IMR-90 (cell line): ENCODE results near the gene SMIM12.

Experiments
- CEBPB ChIP-seq: IDR thresholded peaks from 2 replicates; pipeline ENCODE4 v1.6.1; 2012; ENCODE audit warnings: low read depth, low read length, improper control_type of control experiment
- CHD1 ChIP-seq: IDR thresholded peaks from 2 replicates; pipeline ENCODE4 v1.6.1; 2012; ENCODE audit warnings: low read depth, low read length, improper control_type of control experiment
- MAFK ChIP-seq: IDR thresholded peaks from 2 replicates; pipeline ENCODE4 v1.6.1; 2012; ENCODE audit warnings: low read depth, low read length, improper control_type of control experiment
- MAZ ChIP-seq: IDR thresholded peaks from 2 replicates; pipeline ENCODE4 v1.6.1; 2012; ENCODE audit warnings: low read depth, mild to moderate bottlenecking, low read length, improper control_type of control experiment, moderate library complexity, borderline replicate concordance
- MXI1 ChIP-seq: IDR thresholded peaks from 2 replicates; pipeline ENCODE4 v1.6.1; 2012; ENCODE audit warnings: low read depth, mild to moderate bottlenecking, low read length, moderate library complexity, borderline replicate concordance
- POLR2A ChIP-seq: IDR thresholded peaks from 2 replicates; pipeline ENCODE4 v1.6.1; 2012; ENCODE audit warnings: mild to moderate bottlenecking, low read depth, low read length
- RAD21 ChIP-seq: IDR thresholded peaks from 2 replicates; pipeline ENCODE4 v1.6.1; 2012; ENCODE audit warnings: low read length, improper control_type of control experiment
- RCOR1 ChIP-seq: IDR thresholded peaks from 2 replicates; pipeline ENCODE4 v1.6.1; 2012; ENCODE audit warnings: mild to moderate bottlenecking, low read length, improper control_type of control experiment; ENCODE audit not compliant: insufficient replicate concordance
- RFX5 ChIP-seq: IDR thresholded peaks from 2 replicates; pipeline ENCODE4 v1.8.0; 2012; ENCODE audit warnings: low read depth, mild to moderate bottlenecking, low read length, moderate library complexity
- SMC3 ChIP-seq: fragments of 150-350 bp; IDR thresholded peaks from 2 replicates; pipeline ENCODE4 v1.6.1; 2016; ENCODE audit warnings: low read depth, mild to moderate bottlenecking, antibody characterized with exemption, low read length, moderate library complexity
- TF ChIP-seq, protein P1 (sequence below): conservative IDR thresholded peaks from 2 replicates; pipeline ENCODE4 v1.5.1; 2012; ENCODE audit warnings: mild to moderate bottlenecking, low read depth, low read length, improper control_type of control experiment
- TF ChIP-seq, protein P2 (sequence below): fragments of 150-350 bp; IDR thresholded peaks from 2 replicates; pipeline ENCODE4 v1.6.1; 2017; ENCODE audit warnings: mild to moderate bottlenecking, antibody characterized with exemption, low read length, low read depth

DNA sequence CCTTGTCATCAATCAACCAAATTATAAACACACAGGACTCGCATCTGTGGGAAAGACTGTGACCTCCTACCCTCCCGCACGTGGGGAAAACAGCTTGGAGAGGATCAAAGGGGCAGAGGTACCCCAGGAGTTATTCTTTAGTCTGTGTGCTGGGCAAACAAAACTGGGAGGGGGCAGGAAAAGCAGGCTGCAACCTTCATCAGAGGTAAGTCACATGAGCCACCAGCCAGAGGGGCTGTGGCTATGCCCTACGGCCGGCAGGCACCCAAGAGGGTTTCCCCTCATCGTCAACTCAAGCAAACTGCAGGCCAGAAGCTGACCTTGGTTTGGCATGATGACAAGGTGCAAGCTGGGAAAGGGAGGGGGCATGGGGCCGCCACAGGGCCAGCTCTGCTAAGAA is 12.5 kb downstream of the SMIM12 start:
- TF ChIP-seq RAD21 (no peak), POLR2A (no peak), RFX5 (no peak), SMC3 (no peak), CEBPB (no peak), MAFK (no peak), CHD1 (no peak), MAZ (no peak), RCOR1 (no peak), MXI1 (no peak)
- TF ChIP-seq, protein P1, sequence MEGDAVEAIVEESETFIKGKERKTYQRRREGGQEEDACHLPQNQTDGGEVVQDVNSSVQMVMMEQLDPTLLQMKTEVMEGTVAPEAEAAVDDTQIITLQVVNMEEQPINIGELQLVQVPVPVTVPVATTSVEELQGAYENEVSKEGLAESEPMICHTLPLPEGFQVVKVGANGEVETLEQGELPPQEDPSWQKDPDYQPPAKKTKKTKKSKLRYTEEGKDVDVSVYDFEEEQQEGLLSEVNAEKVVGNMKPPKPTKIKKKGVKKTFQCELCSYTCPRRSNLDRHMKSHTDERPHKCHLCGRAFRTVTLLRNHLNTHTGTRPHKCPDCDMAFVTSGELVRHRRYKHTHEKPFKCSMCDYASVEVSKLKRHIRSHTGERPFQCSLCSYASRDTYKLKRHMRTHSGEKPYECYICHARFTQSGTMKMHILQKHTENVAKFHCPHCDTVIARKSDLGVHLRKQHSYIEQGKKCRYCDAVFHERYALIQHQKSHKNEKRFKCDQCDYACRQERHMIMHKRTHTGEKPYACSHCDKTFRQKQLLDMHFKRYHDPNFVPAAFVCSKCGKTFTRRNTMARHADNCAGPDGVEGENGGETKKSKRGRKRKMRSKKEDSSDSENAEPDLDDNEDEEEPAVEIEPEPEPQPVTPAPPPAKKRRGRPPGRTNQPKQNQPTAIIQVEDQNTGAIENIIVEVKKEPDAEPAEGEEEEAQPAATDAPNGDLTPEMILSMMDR = no peak
- TF ChIP-seq, protein P2, sequence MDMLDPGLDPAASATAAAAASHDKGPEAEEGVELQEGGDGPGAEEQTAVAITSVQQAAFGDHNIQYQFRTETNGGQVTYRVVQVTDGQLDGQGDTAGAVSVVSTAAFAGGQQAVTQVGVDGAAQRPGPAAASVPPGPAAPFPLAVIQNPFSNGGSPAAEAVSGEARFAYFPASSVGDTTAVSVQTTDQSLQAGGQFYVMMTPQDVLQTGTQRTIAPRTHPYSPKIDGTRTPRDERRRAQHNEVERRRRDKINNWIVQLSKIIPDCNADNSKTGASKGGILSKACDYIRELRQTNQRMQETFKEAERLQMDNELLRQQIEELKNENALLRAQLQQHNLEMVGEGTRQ = no peak
